DMS53 treated with DMSO at 0.1 percent for 48 hours (cell line): ENCODE data around the gene WWOX.

Experiments
- DNase-seq: peaks from one replicate; lab custom pipeline; 2025; ENCODE audit not compliant: unreplicated experiment; lab: John Stamatoyannopoulos, UW

The WWOX gene

GRCh38 chr16:78556421-78556820 lies 457.0 kb downstream of the WWOX start:
- DNase-seq = no peak

- no peak for DNase-seq
These were observed 461.5 kb downstream of the WWOX start for GRCh38 chr16:78560997-78561396.

- no peak for DNase-seq
These were observed 462.7 kb downstream of the WWOX start for GRCh38 chr16:78562111-78562510.

- no peak for DNase-seq
These were observed 463.2 kb downstream of the WWOX start for GRCh38 chr16:78562650-78563049.

- no peak for DNase-seq
These were observed 464.5 kb downstream of the WWOX start for GRCh38 chr16:78563905-78564304.

DNA sequence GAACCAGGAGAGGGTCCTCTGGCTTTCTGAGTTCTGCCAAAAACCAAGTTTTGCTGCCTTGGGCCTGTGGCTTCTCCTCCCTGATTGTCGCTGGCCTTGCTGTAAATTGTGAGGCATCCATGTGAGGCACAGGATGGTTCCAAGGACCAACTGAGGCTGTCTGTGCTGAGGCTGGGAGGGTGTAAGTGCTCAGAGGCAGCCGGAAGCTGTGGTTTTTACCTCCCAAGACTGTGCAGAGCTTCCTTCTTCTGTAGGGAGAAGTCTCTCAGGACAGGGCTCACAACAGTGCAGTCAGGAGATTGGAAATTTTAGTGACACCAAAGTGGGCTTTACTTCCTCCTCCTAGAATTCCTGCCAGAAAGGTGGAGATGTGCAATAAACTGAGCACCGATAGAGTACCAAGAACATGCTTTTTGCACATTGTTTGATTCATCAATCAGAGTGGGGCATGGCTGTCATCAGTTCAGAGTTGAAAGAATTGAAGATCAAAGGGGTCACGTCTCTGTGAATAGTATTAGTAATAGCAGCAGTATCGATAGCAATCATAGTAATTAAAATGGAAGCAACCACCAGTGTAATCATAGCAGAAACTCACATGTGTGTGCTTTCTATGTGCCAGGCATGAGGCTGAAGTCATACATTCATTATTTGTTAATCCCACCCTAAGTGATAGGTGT lies 467.1 kb downstream of the WWOX start:
- no peak for DNase-seq

- no peak for DNase-seq
These were observed 471.1 kb downstream of the WWOX start for GRCh38 chr16:78570399-78571141.

DNA sequence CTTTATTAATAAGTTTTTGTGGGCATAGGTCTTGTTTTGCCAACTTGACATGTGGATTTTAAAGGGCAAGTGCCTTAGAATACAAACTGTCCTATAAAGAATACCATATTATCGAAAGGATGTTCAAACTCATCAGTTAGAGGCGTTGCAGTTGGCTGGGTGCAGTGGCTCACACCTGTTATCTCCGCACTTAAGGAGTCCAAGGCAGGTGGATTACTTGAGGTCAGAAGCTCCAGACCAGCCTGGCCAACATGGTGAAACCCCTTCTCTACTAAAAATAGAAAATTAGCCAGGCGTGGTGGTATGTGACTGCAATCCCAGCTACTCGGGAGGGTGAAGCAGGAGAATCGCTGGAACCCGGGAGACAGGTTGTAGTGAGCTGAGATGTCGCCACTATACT lies 472.0 kb downstream of the WWOX start:
- DNase-seq = no peak

- no peak for DNase-seq
These were observed 472.5 kb downstream of the WWOX start for GRCh38 chr16:78571898-78572358.

- DNase-seq = no peak
These were observed 475.1 kb downstream of the WWOX start for GRCh38 chr16:78574571-78574970.

- DNase-seq = no peak
These were observed 477.5 kb downstream of the WWOX start for GRCh38 chr16:78576941-78577340.

DNA sequence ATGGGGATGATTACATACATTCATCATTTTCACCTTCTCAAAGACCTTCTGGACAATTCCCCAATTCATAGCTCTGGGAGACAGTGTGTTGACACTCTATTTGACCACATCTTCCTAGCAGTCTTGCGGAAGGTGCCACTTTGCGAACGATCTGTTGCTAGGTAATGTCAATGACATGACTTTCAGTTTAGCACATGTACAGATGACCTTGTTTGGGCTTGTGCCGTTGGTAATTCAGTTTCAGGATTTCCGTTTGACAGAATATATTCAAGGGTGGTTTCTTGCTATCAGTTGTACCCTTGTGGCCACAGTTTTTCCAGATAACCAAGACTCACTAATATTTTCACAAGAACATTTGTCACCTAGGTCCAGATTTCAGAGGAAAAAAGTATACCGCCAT lies 478.2 kb downstream of the WWOX start:
- no peak for DNase-seq

GRCh38 chr16:78579020-78579419 lies 479.6 kb downstream of the WWOX start:
- no peak for DNase-seq

GRCh38 chr16:78583441-78583840 lies 484.0 kb downstream of the WWOX start:
- no peak for DNase-seq

DNA sequence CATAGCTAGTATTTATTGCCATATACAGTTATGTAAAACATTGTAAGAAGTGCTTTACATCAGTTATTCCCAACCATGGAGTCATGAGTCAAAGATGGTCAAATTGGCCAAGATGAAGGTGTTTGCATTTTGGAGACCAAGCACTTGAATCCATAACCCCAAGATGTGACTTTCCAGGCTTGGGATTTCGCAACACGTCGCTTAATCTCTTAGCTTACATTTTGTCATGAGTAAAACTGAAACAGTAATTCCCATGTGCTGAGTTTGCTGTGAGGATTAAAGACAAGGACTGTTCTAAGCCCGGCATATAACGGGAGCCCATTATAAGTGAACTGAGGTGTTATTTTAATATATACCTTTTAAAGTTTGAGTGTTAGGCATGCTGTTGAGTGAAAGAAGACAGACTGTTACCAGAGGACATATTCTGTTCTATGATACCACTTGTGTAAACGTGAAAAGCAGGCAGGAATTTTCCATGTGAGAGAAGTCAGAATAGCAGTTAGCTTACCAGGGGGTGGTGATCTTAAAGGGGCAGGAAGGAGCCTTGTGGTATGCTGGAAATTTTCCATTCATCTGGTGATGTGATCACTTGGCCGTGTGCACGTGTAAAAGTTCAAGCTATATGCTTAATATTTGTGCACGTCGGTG lies 484.9 kb downstream of the WWOX start:
- no peak for DNase-seq

DNA sequence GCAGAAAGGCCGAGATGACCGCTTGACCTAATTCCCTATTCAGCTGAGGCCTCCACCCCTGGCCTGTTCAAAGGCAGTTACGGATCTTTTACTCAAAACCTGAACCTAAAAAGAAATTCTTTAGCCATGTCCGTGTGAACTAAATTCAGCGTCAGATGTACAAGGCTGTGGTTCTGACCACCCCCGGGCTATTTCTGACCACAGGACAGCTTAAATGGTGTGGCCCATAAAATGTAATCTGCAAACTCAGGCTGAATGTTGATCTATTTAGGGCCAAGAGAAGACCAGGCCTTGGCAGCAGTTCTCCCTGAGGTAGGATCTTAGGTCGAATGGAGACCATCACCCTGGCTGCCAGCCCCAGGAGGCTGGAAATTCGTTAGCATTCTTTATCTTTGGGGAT lies 485.5 kb downstream of the WWOX start:
- DNase-seq = no peak

DNA sequence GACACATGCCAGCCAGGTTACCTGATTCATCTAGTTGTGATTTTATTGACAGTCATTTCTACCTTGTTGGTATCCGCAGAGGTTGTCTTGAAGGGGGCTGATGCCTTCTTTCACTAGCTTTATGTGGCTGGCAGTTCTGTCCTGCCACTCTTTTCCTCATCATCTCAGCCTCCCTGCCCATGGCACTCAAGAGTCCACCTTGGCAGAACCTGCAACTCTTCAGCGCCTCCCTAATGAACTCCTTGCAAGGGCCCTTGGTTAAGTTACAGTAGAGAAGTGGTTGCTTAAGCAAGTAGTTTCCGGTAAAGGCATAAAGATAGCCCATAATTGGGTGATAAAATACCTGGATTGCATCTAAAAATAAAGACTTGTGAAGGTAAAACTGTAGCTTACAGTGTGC lies 489.9 kb downstream of the WWOX start:
- no peak for DNase-seq

- DNase-seq = no peak
These were observed 492.2 kb downstream of the WWOX start for GRCh38 chr16:78591682-78592103.

GRCh38 chr16:78592111-78592510 lies 492.7 kb downstream of the WWOX start:
- DNase-seq = no peak

DNA sequence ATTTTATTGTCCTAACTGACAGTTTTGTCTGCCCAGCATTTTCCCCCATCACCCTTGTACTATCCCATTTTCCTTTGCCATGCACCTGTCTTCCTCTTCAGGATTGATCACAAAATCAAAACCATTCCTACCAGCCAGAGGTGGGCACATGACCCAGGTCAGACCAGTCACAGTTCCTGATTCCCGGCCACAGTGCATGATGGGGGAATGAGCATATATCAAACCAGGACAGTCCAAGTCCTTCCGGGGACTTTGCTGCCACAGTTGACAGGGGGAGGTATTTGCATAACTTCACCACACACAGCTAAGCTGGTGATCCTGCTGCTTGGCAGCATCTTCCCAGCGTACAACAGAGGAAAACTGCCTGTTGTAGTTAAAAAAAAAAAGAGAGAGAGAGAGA lies 493.9 kb downstream of the WWOX start:
- no peak for DNase-seq

- no peak for DNase-seq
These were observed 494.7 kb downstream of the WWOX start for GRCh38 chr16:78594191-78594590.

DNA sequence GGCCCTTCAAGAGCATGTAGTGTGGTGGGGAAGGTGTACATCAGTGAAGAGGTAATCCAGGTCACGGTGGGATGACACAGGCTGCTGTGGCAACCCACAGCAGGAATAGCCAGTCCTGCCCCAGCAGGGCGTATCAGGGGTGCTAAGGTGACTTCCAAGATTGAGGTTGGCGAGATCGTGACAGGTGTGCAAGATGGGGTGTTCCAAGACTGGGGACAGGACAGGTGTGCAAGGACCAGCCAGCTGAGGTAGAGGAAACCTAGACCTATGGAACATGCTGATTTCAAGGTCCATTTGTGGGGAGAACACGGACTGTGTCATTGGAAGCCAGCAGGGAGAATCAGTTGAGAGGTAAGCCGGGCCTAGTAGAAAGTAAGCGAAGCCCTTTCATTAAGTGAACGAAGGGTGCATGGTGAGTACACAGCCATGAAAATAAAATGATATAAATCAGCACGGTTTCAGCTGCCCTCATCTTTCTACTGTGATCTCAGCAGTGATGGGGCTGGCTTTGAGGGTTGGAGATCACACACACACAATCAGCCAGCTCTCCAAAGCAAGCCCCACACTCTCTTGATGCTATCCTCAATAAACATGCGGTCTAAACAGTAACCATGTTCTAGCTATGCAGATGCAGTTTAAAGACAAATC lies 497.0 kb downstream of the WWOX start:
- DNase-seq = no peak
